KG1 (cell line): ENCODE measurements around the gene KRTAP4-11.
"Not testable (repeated sequence)": the region's sequence is repeated elsewhere in the genome, so short reads cannot be mapped to it uniquely, and the experiment has no call there.

Source experiments
- DNase-seq: peaks from one replicate; lab custom pipeline; 2025; lab: John Stamatoyannopoulos, UW

The KRTAP4-11 gene

GRCh38 chr17:41084100-41084856 lies 33.9 kb downstream of the KRTAP4-11 start, which contains the start of gene KRTAP4-7:
KRTAP4-7 (plus strand) TSS chr17:41084150; CDS start chr17:41084207, 57 bp downstream.
- not testable (repeated sequence) for DNase-seq

- not testable (repeated sequence) for DNase-seq
Observed at GRCh38 chr17:41083427-41083826, 34.7 kb downstream of the KRTAP4-11 start.

- DNase-seq, result no peak
Observed at GRCh38 chr17:41082626-41083025, 35.5 kb downstream of the KRTAP4-11 start.

- DNase-seq, result no peak
Observed at GRCh38 chr17:41076788-41077187, 41.4 kb downstream of the KRTAP4-11 start.

GRCh38 chr17:41073676-41074075 lies 44.5 kb downstream of the KRTAP4-11 start:
- no peak for DNase-seq

- DNase-seq, result no peak
Observed at GRCh38 chr17:41071606-41072360, 46.4 kb downstream of the KRTAP4-11 start.

- no peak for DNase-seq
Observed at GRCh38 chr17:41069031-41069430, 49.1 kb downstream of the KRTAP4-11 start.

DNA sequence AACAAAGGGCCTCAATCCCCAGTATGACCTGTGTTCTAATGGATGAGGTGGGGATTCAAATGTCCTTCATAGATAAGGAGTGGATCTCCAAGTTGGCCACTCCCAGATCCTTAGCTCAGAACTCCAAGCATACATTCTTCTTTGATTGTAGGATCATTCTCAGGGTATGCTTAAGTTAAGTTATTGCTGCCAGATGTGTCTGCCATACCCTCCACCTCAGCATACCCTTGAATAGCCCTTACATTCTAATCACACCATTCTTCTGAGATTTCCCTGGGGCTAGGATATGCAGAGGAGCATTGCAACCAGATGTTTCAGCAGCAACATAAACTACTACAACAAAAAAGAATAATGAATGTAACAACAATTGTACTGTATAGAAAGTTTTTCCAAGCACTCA lies 50.9 kb downstream of the KRTAP4-11 start:
- no peak for DNase-seq
